Heart left ventricle (tissue), 16 donors: ENCODE data around the gene COMP. TPM values are rescaled to one million over a fixed set of nuclear protein-coding genes. Genes with fewer than 3 reads are reported as not detected.
A peak's percentile ranks its signal among the peaks of the same experiment; 100 is the strongest.

Experiments used
- ATAC-seq, 4 donors: fragments of 200-7000 bp; cut with Tn5 transposase; one replicate each; pipeline ENCODE4 v1.9.1; 2020 to 2022; ENCODE audit warnings: moderate library complexity in 4 of 4, mild to moderate bottlenecking in 3 of 4, moderate number of reproducible peaks in 1 of 4
- DNase-seq, 5 donors: peaks; one replicate each; pipeline ENCODE4 v3.0.0-alpha.2; 2020
- H3K27ac ChIP-seq, 12 donors: fragments of 200-600 bp; sonication (generic) in 4 of 12; one replicate each; pipeline versions ENCODE4 v1.5.0 to v1.8.0; 2016 to 2022; ENCODE audit warnings: mild to moderate bottlenecking in 2 of 12
- H3K27me3 ChIP-seq, 9 donors: fragments of 200-600 bp; sonication (generic) in 2 of 9; one replicate each; pipeline versions ENCODE4 v1.5.1 to v1.8.0; 2016 to 2022; ENCODE audit warnings: mild to moderate bottlenecking in 3 of 9
- H3K36me3 ChIP-seq, 9 donors: fragments of 200-600 bp; sonication (generic) in 2 of 9; one replicate each; pipeline versions ENCODE4 v1.5.0 to v1.8.0; 2018 to 2022; ENCODE audit warnings: mild to moderate bottlenecking in 2 of 9
- H3K4me1 ChIP-seq, 12 donors: fragments of 200-600 bp; sonication (generic) in 4 of 12; one replicate each; pipeline versions ENCODE4 v1.5.0 to v1.8.0; 2016 to 2022; ENCODE audit warnings: mild to moderate bottlenecking in 3 of 12
- H3K4me3 ChIP-seq, 12 donors: fragments of 200-600 bp; sonication (generic) in 4 of 12; one replicate each; pipeline versions ENCODE4 v1.5.0 to v1.8.0; 2017 to 2022; ENCODE audit warnings: mild to moderate bottlenecking in 9 of 12, moderate library complexity in 4 of 12
- H3K9me3 ChIP-seq, 12 donors: fragments of 200-600 bp; sonication (generic) in 4 of 12; one replicate each; pipeline versions ENCODE4 v1.5.0 to v1.8.0; 2016 to 2022; ENCODE audit warnings: mild to moderate bottlenecking in 1 of 12
- CTCF ChIP-seq, 12 donors: fragments of 200-600 bp; sonication (generic) in 4 of 12; IDR thresholded peaks; one replicate each; pipeline versions ENCODE4 v1.5.0 to v1.8.0; 2018 to 2022; ENCODE audit warnings: antibody characterized with exemption in 12 of 12, mild to moderate bottlenecking in 5 of 12
- POLR2A ChIP-seq, 2 donors: fragments of 450-650 bp; IDR thresholded peaks; one replicate each; pipeline ENCODE4 v1.6.1; 2017; ENCODE audit warnings: antibody characterized with exemption in 2 of 2, mild to moderate bottlenecking in 2 of 2, moderate library complexity in 2 of 2
- WGBS, 4 donors: extraction: QIAGEN DNeasy Blood & Tissue Kit in 2 of 4; methylation state at CpG; one replicate each; pipeline versions ENCODE4 v1.1.5 to v1.1.7; 2013 to 2018; 5-methylcytosine and 5-hydroxymethylcytosine counted together
- intact Hi-C, 10 donors: fragments of 100-400 bp; cut with DNase I; formaldehyde crosslinking; loops; one replicate each; pipeline versions ENCODE4 v1.11.1 to v1.14.2; 2022
- polyA plus RNA-seq, 2 donors: library from polyadenylated mRNA; stranded (reverse); fragments of 200-250 nt; gene quantifications; one replicate each; pipeline ENCODE4 v1.2.3, GENCODE V29; 2013
- total RNA-seq, 9 donors: library from RNA; depleted of rRNA in 2 of 9; stranded (reverse); fragments of >200 nt in 2 of 9; fragmentation: NEBNext Ultra II Directional in 3 of 9; extraction: Animal tissue kit (Norgen Biotek cat#: 25700) in 3 of 9; gene quantifications; one replicate each; pipeline versions ENCODE4 v1.1.0 to v1.2.4, GENCODE V29; 2016 to 2023
- donor health status: ischemic (EF 13 %, LVEDD 7.1; RV severe dilation, severe dysfunction).
- donor health status: healthy with polysubstance abuse.
- donor health status: DM: no; HTN: yes; CAD: no.
- donor health status: DM: no; HTN: no; CAD: no.
- donor health status: ischemic (EF 25% LVEDD 6.9; RV normal size, moderate dysfunction).
- donor health status: ischemic (EF 25% LVEDD 5.7; RV mildly dilated, moderate dysfunction).
- donor health status: healthy.
- donor health status: DM: yes; HTN: yes; CAD: no.
- donor health status: ischemic (EF 35%, LVEDD 5.7; RV mildly dilated, moderate dysfunction).
- donor health status: nonischemic (EF 11% LVEDD 7.7; RV severe dilation, severe dysfunction).
- donor health status: DM: yes; HTN: yes; CAD: no.
- donor health status: PGD.
- donor health status: ischemic (EF 29% LVEDD 5.4; RV normal size, mild dysfunction).
- donor health status: nonischemic (EF 23%, LVEDD 6.1; RV moderate dilation, normal function).

The COMP gene
- total and polyA plus RNA-seq, 11 donors, result 0.11 to 2.7 (median 0.46) TPM; not detected in 1

DNA sequence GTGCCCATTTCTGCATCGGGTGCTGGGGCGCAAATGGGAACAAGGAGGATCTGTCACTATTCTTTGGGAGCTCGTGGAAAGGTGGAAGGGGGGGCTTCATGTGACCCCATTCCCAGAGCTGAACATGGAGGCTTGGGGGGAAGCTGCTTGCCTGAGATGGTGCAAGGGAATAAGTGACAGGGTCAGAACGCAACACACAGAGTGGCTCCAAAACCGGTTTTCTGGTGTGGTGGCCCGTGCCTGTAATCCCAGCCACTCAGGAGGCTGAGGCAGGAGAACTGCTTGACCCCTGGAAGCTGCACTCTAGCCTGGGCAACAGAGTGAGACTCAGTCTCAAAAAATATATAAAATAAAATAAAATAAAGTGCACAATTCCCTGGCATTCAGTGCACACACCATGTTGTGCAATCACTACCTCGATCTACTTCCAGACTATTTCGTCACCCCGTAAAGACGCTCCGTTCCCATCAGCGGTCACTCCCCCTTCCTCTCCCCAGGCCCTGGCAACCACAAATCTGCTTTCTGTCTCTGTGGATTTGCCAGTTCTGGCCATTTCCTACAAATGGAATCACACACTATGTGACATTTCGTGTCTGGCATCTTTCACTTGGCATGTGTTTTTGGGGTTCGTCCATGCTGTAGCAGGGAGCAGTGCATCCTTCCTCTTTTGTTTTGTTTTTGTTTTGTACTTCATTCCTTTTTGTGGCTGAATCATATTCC, 18.2 kb upstream of the COMP start:
- H3K36me3 ChIP-seq, result no peaks in the 10 kb centered on the region
- peak; percentile 59 to 89 (median 70) for ATAC-seq
- H3K9me3 ChIP-seq, result no peaks in the 10 kb centered on the region
- WGBS, 4 donors, result 59 to 71% (median 65%) methylated on average over 14 of the region's 14 CpGs
- H3K4me3 ChIP-seq, result no peak overlapping the region
- peaks cover 0 to 12% (median 0%) of the 10 kb centered on the region in 12 donors for H3K4me1 ChIP-seq
- TF ChIP-seq CTCF (IDR thresholded peaks at IDR 0.05) (no peak), POLR2A (IDR thresholded peaks at IDR 0.05) (no peak)
- H3K27ac ChIP-seq, result peak overlapping the region in 3 of 12 donors; percentile 2 to 57 (median 42)
- H3K27me3 ChIP-seq, result peaks cover 0 to 5% (median 0%) of the 10 kb centered on the region in 9 donors
- DNase-seq, result peak in 3 of 5 donors; percentile 57 to 73 (median 58)
- intact Hi-C loops, result no loop called here

DNA sequence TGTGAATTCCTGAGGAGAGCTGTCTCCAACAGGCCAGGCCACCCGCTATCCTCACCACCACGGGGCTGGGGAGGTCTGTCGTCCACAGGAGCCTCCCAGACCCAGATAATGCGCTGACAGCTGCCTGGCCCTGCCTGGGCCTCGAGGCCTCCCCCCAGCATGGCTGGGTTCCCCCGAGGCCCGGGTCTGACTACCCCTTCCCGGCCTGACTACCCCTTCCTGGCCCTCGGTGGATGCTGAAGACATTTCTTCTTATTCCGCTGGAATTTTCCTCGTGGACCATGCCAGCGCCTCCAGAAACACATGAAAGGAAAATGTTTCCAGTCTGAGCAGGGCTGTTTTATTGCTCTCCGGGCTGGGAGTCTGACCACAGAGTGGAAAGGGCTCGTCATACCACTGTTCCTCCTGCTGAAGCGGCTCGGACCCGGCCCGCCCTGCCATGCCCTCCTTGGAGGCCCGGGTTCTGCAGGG, 16.8 kb upstream of the COMP start:
- TF ChIP-seq POLR2A (IDR thresholded peaks at IDR 0.05) (no peak), CTCF (IDR thresholded peaks at IDR 0.05) (no peak)
- intact Hi-C loops, result no loop called here
- Histone ChIP-seq H3K27me3 (peaks cover 0 to 12% (median 2%) of the 10 kb centered on the region in 9 donors), H3K9me3 (no peaks in the 10 kb centered on the region), H3K27ac (peak overlapping the region in 3 of 12 donors; percentile 42 to 57 (median 52)), H3K4me3 (no peak overlapping the region), H3K4me1 (peaks cover 0 to 12% (median 0%) of the 10 kb centered on the region in 12 donors), H3K36me3 (no peaks in the 10 kb centered on the region)
- ATAC-seq (peak in 3 of 4 donors; percentile 7 to 60 (median 13)), DNase-seq (no peak)
- WGBS, 4 donors, result 62 to 72% (median 68%) methylated on average over 19 of the region's 19 CpGs

DNA sequence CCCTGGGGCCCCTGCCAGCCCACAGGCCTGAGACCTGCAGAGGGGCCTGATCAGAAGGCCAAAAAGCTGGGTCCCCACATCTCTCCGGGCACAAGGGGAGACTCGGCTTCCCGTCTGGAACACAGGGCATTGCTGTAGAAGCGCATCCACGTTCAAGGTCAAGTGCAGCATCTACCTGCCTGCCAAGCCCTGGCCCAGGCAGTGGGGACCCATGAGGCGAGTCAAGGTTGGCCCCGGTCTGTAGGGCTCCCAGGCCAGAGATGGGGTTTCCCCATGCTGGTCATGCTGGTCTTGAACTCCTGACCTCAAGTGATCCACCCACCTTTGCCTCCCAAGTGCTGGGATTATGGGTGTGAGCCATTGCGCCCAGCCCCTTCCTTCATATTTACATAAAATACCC, 13.5 kb upstream of the COMP start:
- TF ChIP-seq POLR2A (IDR thresholded peaks at IDR 0.05), result no peak
- TF ChIP-seq CTCF (IDR thresholded peaks at IDR 0.05), result no peak
- DNase-seq (peak in 1 of 5 donors; percentile 38), ATAC-seq (no peak)
- Histone ChIP-seq H3K27me3 (peaks cover 0 to 14% (median 5%) of the 10 kb centered on the region in 9 donors), H3K9me3 (no peaks in the 10 kb centered on the region), H3K27ac (no peak overlapping the region), H3K36me3 (no peaks in the 10 kb centered on the region), H3K4me1 (peaks cover 0 to 7% (median 0%) of the 10 kb centered on the region in 12 donors), H3K4me3 (no peak overlapping the region)
- intact Hi-C loops, result no loop called here
- 89 to 93% (median 91%) methylated on average over 2 to 8 of the region's 8 CpGs for WGBS, 4 donors

GRCh38 chr19:18804139-18804601, 13.1 kb upstream of the COMP start:
- DNase-seq (no peak), ATAC-seq (no peak)
- 91 to 94% (median 93%) methylated on average over 13 to 15 of the region's 15 CpGs for WGBS, 4 donors
- no peak overlapping the region for H3K27ac ChIP-seq
- no peak overlapping the region for H3K4me3 ChIP-seq
- no peak for TF ChIP-seq POLR2A (IDR thresholded peaks at IDR 0.05)
- TF ChIP-seq CTCF (IDR thresholded peaks at IDR 0.05), result no peak
- H3K27me3 ChIP-seq, result peaks cover 0 to 14% (median 5%) of the 10 kb centered on the region in 9 donors
- peaks cover 0 to 6% (median 0%) of the 10 kb centered on the region in 12 donors for H3K4me1 ChIP-seq
- no peaks in the 10 kb centered on the region for H3K36me3 ChIP-seq
- no peaks in the 10 kb centered on the region for H3K9me3 ChIP-seq
- intact Hi-C loops, result no loop called here
